ENCODE measurements around the gene PHYKPL.

The PHYKPL gene

GRCh38 chr5:178205749-178206047 lies 26.9 kb downstream of the PHYKPL start:
- H3K9me3 ChIP-seq (ENCODE audit: low read length): no peaks in the 10 kb centered on the region
- H2AFZ ChIP-seq (ENCODE audit: low read length): no peak overlapping the region
- no peaks in the 10 kb centered on the region for H3K9me2 ChIP-seq (ENCODE audit: low read depth, low read length)
- H3K27me3 ChIP-seq (ENCODE audit: insufficient read depth, low read length): no peaks in the 10 kb centered on the region
- H3K4me3 ChIP-seq (ENCODE audit: low read depth, low read length, poor library complexity, severe bottlenecking): peak overlapping the region; percentile 94
- peaks cover 32% of the 10 kb centered on the region for H3K4me1 ChIP-seq (ENCODE audit: insufficient read depth, low read length, severe bottlenecking)
- peak overlapping the region; percentile 14 for H3K27ac ChIP-seq (ENCODE audit: low read depth, low read length, poor library complexity, severe bottlenecking)
- H3K36me3 ChIP-seq (ENCODE audit: insufficient read depth, low read length): peaks cover 55% of the 10 kb centered on the region
- peak overlapping the region; percentile 89 for H3K4me2 ChIP-seq (ENCODE audit: low read length)
- peaks cover 42% of the 10 kb centered on the region for H3K79me2 ChIP-seq (ENCODE audit: insufficient read depth, low read length)
- H3F3A ChIP-seq (ENCODE audit: insufficient read depth, low read length): no peaks in the 10 kb centered on the region
- 0 out of 2 replicates have a peak, but pooled peaks cover 3% of the 10 kb centered on the region for H4K20me1 ChIP-seq (ENCODE audit: insufficient read depth, low read length)
- peak overlapping the region; percentile 96 for H3K9ac ChIP-seq (ENCODE audit: low read length)
- no peak for TF ChIP-seq EZH2 (IDR thresholded peaks at IDR 0.05; ENCODE audit: borderline replicate concordance, low read length)
- TF ChIP-seq, protein P1, sequence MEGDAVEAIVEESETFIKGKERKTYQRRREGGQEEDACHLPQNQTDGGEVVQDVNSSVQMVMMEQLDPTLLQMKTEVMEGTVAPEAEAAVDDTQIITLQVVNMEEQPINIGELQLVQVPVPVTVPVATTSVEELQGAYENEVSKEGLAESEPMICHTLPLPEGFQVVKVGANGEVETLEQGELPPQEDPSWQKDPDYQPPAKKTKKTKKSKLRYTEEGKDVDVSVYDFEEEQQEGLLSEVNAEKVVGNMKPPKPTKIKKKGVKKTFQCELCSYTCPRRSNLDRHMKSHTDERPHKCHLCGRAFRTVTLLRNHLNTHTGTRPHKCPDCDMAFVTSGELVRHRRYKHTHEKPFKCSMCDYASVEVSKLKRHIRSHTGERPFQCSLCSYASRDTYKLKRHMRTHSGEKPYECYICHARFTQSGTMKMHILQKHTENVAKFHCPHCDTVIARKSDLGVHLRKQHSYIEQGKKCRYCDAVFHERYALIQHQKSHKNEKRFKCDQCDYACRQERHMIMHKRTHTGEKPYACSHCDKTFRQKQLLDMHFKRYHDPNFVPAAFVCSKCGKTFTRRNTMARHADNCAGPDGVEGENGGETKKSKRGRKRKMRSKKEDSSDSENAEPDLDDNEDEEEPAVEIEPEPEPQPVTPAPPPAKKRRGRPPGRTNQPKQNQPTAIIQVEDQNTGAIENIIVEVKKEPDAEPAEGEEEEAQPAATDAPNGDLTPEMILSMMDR (IDR thresholded peaks at IDR 0.05; ENCODE audit: low read length): no peak

DNA sequence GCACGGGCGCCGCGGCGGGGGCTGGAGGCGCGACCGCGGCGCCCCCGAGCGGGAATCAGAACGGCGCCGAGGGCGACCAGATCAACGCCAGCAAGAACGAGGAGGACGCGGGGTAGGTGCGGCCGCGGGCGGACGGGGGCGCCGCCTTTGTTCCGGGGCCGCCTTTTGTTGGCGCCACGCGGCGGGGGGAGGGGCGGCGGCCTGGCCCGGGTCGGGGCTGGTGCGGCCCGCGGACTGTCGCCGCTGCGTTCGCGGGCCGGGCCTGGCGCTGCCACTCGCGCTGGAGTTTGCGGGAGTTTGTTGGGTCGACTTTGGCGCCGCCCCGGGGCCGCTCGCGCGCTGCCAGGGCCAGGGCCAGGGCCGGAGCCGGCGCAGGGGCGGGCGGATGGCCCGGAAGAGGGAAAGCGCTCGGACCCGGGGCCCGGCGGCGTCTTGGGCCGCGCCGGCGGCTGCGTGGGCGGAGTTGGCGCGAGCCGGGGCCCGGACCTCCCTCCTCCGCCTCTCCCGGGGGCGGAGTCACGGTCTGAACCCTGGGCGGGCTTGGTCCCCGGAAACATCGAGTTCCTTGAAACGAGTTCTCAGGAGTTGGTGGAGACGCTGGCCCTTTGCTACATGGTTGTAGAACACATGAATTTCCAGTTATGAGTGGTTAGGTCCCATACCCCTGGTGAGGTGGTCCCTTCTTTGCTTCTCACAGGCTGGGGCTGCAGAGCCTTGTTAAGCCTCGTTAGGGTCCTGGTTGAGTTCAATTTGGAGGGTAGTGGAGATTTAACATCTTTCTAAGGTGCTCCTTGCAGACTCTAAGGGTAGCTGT lies 27.5 kb downstream of the PHYKPL start:
- Histone ChIP-seq H2AFZ (ENCODE audit: low read length) (no peak overlapping the region), H3K79me2 (ENCODE audit: insufficient read depth, low read length) (peaks cover 42% of the 10 kb centered on the region), H3K4me3 (ENCODE audit: low read depth, low read length, poor library complexity, severe bottlenecking) (peak overlapping the region; percentile 94), H3K9me3 (ENCODE audit: low read length) (no peaks in the 10 kb centered on the region), H3F3A (ENCODE audit: insufficient read depth, low read length) (no peaks in the 10 kb centered on the region), H3K9ac (ENCODE audit: low read length) (peak overlapping the region; percentile 96), H3K36me3 (ENCODE audit: insufficient read depth, low read length) (peaks cover 49% of the 10 kb centered on the region), H3K4me1 (ENCODE audit: insufficient read depth, low read length, severe bottlenecking) (peaks cover 32% of the 10 kb centered on the region), H4K20me1 (ENCODE audit: insufficient read depth, low read length) (0 out of 2 replicates have a peak, but pooled peaks cover 3% of the 10 kb centered on the region), H3K27ac (ENCODE audit: low read depth, low read length, poor library complexity, severe bottlenecking) (peak overlapping the region; percentile 41), H3K4me2 (ENCODE audit: low read length) (peak overlapping the region; percentile 89), H3K27me3 (ENCODE audit: insufficient read depth, low read length) (no peaks in the 10 kb centered on the region), H3K9me2 (ENCODE audit: low read depth, low read length) (no peaks in the 10 kb centered on the region)
- TF ChIP-seq, protein P1 (IDR thresholded peaks at IDR 0.05; ENCODE audit: low read length): no peak
- TF ChIP-seq EZH2 (IDR thresholded peaks at IDR 0.05; ENCODE audit: borderline replicate concordance, low read length): no peak

- peaks cover 32% of the 10 kb centered on the region for H3K4me1 ChIP-seq (ENCODE audit: insufficient read depth, low read length, severe bottlenecking)
- H4K20me1 ChIP-seq (ENCODE audit: insufficient read depth, low read length): 0 out of 2 replicates have a peak, but pooled peaks cover 3% of the 10 kb centered on the region
- TF ChIP-seq, protein P1 (IDR thresholded peaks at IDR 0.05; ENCODE audit: low read length): no peak
- TF ChIP-seq EZH2 (IDR thresholded peaks at IDR 0.05; ENCODE audit: borderline replicate concordance, low read length): no peak
- H3K9me3 ChIP-seq (ENCODE audit: low read length): no peaks in the 10 kb centered on the region
- H3K27me3 ChIP-seq (ENCODE audit: insufficient read depth, low read length): no peaks in the 10 kb centered on the region
- H3K36me3 ChIP-seq (ENCODE audit: insufficient read depth, low read length): peaks cover 41% of the 10 kb centered on the region
- H3K9me2 ChIP-seq (ENCODE audit: low read depth, low read length): no peaks in the 10 kb centered on the region
- H3F3A ChIP-seq (ENCODE audit: insufficient read depth, low read length): no peaks in the 10 kb centered on the region
- peak within 1 kb of the TSS; percentile 96 for H3K9ac ChIP-seq (ENCODE audit: low read length)
- peak within 1 kb of the TSS; percentile 94 for H3K4me3 ChIP-seq (ENCODE audit: low read depth, low read length, poor library complexity, severe bottlenecking)
- H2AFZ ChIP-seq (ENCODE audit: low read length): no peak within 1 kb of the TSS; the same call in 1 of the 2 replicates
- peak within 1 kb of the TSS; percentile 41 for H3K27ac ChIP-seq (ENCODE audit: low read depth, low read length, poor library complexity, severe bottlenecking)
- H3K79me2 ChIP-seq (ENCODE audit: insufficient read depth, low read length): peaks cover 42% of the 10 kb centered on the region
- peak within 1 kb of the TSS; percentile 89 for H3K4me2 ChIP-seq (ENCODE audit: low read length)
Measured at GRCh38 chr5:178204182-178204934, 28.2 kb downstream of the PHYKPL start, which contains the start of gene HNRNPAB. Gene HNRNPAB, plus strand, starts transcription at chr5:178204533. Its CDS starts 305 bp downstream, at chr5:178204838.
